GM19035 (cell line): ENCODE results near the gene GIMAP6.
"Not testable (repeated sequence)": the region's sequence is repeated elsewhere in the genome, so short reads cannot be mapped to it uniquely, and the experiment has no call there.

ENCODE experiments used
- ATAC-seq: cut with Tn5 transposase; IDR thresholded peaks from one replicate; pipeline ENCODE4 v1.9.1; 2021; ENCODE audit not compliant: unreplicated experiment

GIMAP6 gene

DNA sequence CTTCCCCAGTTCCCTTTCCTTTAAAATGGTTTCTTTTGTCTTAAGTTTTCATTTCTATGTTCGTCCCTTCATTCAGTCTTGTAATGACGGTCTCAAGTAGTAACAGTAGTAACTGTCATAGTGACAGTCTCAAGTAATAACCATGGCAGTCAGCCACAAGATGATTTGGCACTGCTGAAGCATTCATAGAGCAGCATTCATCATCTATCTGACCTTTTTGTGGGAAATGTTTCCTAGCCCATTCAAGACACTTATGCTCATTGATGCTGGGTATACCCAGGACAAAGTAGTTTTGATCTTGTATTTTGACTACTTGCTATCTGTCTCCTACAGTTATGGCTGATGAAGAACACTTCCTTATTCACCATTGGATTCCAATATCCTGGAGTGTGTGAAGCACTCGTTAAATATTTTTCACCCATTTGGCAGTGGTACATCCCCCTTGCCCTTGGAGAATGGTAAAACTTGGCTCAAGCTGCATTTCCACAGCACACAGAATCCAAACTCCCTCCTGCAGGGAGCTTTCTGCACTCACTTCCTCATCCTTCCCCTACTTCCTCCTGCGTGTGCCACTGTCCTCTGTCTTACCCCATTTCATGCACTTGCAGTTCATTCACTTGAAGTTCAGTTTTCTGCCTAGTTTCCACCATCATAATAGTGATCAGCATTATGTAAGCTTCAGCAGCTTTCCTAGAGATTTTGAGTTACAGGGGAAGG is 46.0 kb downstream of the GIMAP6 start:
- no peak for ATAC-seq

DNA sequence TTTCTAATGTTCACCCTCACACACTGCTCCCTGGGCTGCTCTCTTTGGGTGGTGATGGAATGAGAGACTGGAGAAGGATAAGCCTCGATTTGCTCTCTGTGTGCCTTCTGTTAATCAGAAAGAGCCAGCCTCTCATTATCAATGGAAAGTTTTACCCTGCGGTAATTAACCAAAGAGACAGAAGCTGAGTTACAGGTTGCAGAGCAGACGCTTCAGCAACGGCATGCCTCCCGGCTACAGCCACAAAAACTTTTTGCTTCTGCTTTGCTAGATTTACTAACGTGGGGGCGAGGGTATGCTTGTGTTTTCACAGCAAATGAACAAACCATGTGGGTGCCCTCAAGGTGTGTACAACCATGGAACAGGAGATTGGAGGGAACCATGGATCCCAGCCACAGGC is 47.0 kb downstream of the GIMAP6 start:
- ATAC-seq, result no peak

DNA sequence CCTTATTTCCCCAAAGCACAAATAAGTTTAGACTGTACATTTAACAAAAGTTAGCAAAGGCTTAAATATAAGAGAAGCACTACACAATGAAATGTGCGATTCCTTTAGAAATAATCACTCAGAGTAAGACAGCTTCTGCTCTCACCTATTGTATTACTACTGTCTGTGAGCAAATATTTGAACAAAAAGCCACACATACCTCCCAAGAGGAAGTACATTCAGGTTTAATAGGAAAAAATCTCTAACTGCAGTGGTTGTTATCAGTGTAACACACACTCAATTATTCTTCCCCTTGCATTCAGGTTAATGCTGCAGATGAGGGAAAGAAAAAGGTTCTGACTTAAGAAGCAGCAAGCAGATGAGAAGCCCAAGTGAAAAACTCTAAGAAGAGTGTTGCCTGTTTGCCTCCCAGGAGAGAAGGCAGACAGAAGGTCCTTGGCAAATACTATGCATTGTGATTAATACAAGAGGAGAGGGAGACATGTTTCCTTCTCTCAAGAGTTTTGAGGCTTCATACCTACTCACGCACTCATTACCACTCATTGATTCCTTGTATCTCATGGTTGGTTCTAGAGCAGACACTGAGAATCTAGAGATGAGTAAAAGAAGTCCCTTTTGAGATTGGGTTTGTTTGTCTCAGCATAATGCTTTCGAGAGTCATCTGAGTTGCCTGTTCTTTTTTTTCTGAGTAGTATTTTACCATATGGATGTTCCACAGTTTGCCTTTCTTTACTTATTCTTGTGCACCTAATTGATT is 51.4 kb downstream of the GIMAP6 start:
- no peak for ATAC-seq

DNA sequence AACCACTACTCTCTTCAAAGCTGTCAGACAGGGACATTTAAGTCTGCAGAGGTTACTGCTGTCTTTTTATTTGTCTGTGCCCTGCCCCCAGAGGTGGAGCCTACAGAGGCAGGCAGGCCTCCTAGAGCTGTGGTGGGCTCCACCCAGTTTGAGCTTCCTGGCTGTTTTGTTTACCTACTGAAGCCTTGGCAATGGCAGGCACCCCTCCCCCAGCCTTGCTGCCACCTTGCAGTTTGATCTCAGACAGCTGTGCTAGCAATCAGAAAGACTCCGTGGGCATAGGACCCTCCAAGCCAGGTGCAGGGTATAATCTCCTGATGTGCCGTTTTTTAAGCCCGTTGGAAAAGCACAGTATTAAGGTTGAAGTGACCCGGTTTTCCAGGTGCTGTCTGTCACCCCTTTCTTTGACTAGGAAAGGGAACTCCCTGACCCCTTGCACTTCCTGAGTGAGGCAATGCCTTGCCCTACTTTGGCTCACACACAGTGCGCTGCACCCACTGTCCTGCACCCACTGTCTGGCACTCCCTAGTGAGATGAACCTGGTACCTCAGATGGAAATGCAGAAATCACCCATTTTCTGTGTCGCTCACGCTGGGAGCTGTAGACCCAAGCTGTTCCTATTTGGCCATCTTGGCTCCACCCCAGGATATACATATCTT is 52.1 kb downstream of the GIMAP6 start:
- ATAC-seq, result not testable (repeated sequence)
